Loucy (cell line): ENCODE measurements around the gene ADGB.

Source experiments
- CTCF ChIP-seq: fragments of 200-600 bp; sonication (generic); conservative IDR thresholded peaks from 2 replicates; pipeline ENCODE4 v1.5.1; 2014; ENCODE audit warnings: mild to moderate bottlenecking, antibody characterized with exemption, low read length
- EZH2phosphoT487 ChIP-seq: fragments of 200-600 bp; IDR thresholded peaks from 2 replicates; pipeline ENCODE4 v1.6.1; 2018; ENCODE audit warnings: antibody characterized with exemption, mild to moderate bottlenecking, moderate library complexity, borderline replicate concordance

- TF ChIP-seq CTCF (no peak), EZH2phosphoT487 (no peak)
Measured at GRCh38 chr6:146628350-146628749, 29.6 kb downstream of the ADGB start.
